Esophagus squamous epithelium (tissue), 5 donors: ENCODE data around the gene LDLRAD2. TPM values are rescaled to one million over a fixed set of nuclear protein-coding genes. Genes with fewer than 3 reads are reported as not detected.

Experiments
- DNase-seq: peaks from one replicate; lab custom pipeline; 2025; lab: John Stamatoyannopoulos, UW
- H3K27ac ChIP-seq, 4 donors: fragments of 200-600 bp; sonication (generic); one replicate each; pipeline ENCODE4 v1.5.1; 2016 to 2019; ENCODE audit warnings: mild to moderate bottlenecking in 1 of 4
- H3K27me3 ChIP-seq, 4 donors: fragments of 200-600 bp; sonication (generic); 1 replicate in 3 of 4; 2 replicates in 1 of 4; pipeline versions ENCODE4 v1.5.1 to v1.6.0; 2017 to 2021; ENCODE audit warnings: antibody characterized with exemption in 1 of 4
- H3K36me3 ChIP-seq, 3 donors: fragments of 200-600 bp; sonication (generic); one replicate each; pipeline ENCODE4 v1.5.1; 2016 to 2019
- H3K4me1 ChIP-seq, 3 donors: fragments of 200-600 bp; sonication (generic); one replicate each; pipeline ENCODE4 v1.5.1; 2017 to 2019
- H3K4me3 ChIP-seq, 4 donors: fragments of 200-600 bp; sonication (generic); 1 replicate in 3 of 4; 2 replicates in 1 of 4; pipeline ENCODE4 v1.5.1; 2016 to 2019; ENCODE audit warnings: mild to moderate bottlenecking in 2 of 4, moderate library complexity in 1 of 4
- H3K9me3 ChIP-seq, 3 donors: fragments of 200-600 bp; sonication (generic); one replicate each; pipeline ENCODE4 v1.5.1; 2016 to 2019
- CTCF ChIP-seq, 6 experiments: fragments of 450-650 bp in 4 of 6; fragments of 200-600 bp in 2 of 6; sonication (generic) in 2 of 6; IDR thresholded peaks; one replicate each; pipeline ENCODE4 v1.5.1; 2016 to 2019; ENCODE audit warnings: antibody characterized with exemption in 6 of 6, mild to moderate bottlenecking in 4 of 6, moderate library complexity in 4 of 6
- POLR2A ChIP-seq, 4 donors: fragments of 450-650 bp; IDR thresholded peaks; one replicate each; pipeline ENCODE4 v1.6.1; 2017; ENCODE audit warnings: antibody characterized with exemption in 4 of 4, mild to moderate bottlenecking in 4 of 4, moderate library complexity in 3 of 4
- WGBS, 2 donors: methylation state at CpG; one replicate each; pipeline ENCODE4 v1.1.5; 2018; 5-methylcytosine and 5-hydroxymethylcytosine counted together
- intact Hi-C: fragments of 100-400 bp; cut with DNase I; formaldehyde crosslinking; loops from one replicate; pipeline ENCODE4 v1.15.0; 2022
- total RNA-seq, 4 donors: library from RNA; depleted of rRNA; stranded (reverse); fragments of >200 nt; gene quantifications; one replicate each; pipeline ENCODE4 v1.1.0, GENCODE V29; 2016
- donor health status: DM: yes; HTN: yes; CAD: no.

The LDLRAD2 gene
- total RNA-seq, 4 donors from 2014 or later: not detected

- WGBS, 2 donors: 92 to 93% methylated on average over 5 to 24 of the region's 33 CpGs
- intact Hi-C loops: no loop called here
Observed at GRCh38 chr1:21845646-21846641, 33.9 kb downstream of the LDLRAD2 start.

GRCh38 chr1:21847223-21848205 is 35.4 kb downstream of the LDLRAD2 start:
- Histone ChIP-seq H3K27ac (no peak overlapping the region), H3K27me3 (no peaks in the 10 kb centered on the region), H3K4me1 (peaks cover 0 to 9% (median 0%) of the 10 kb centered on the region in 3 donors), H3K9me3 (no peaks in the 10 kb centered on the region), H3K36me3 (peaks cover 26 to 100% (median 76%) of the 10 kb centered on the region in 3 donors), H3K4me3 (no peak overlapping the region)
- DNase-seq: no peak
- no peak for TF ChIP-seq CTCF (IDR thresholded peaks at IDR 0.05)
- no peak for TF ChIP-seq POLR2A (IDR thresholded peaks at IDR 0.05)
- intact Hi-C loops: no loop called here
- WGBS, 2 donors: 88 to 92% methylated on average over 14 to 19 of the region's 47 CpGs

More at GRCh38 chr1:21845646-21846641, 33.9 kb downstream of the LDLRAD2 start:
- Histone ChIP-seq H3K36me3 (peaks cover 23 to 100% (median 74%) of the 10 kb centered on the region in 3 donors), H3K27me3 (no peaks in the 10 kb centered on the region), H3K4me1 (peaks cover 0 to 13% (median 0%) of the 10 kb centered on the region in 3 donors), H3K27ac (no peak overlapping the region), H3K4me3 (no peak overlapping the region), H3K9me3 (no peaks in the 10 kb centered on the region)
- TF ChIP-seq CTCF (IDR thresholded peaks at IDR 0.05): no peak
- no peak for TF ChIP-seq POLR2A (IDR thresholded peaks at IDR 0.05)
- DNase-seq: no peak

GRCh38 chr1:21848524-21849174 is 36.6 kb downstream of the LDLRAD2 start:
- intact Hi-C loops: no loop called here
- Histone ChIP-seq H3K36me3 (peaks cover 30 to 100% (median 74%) of the 10 kb centered on the region in 3 donors), H3K4me1 (no peaks in the 10 kb centered on the region), H3K27me3 (no peaks in the 10 kb centered on the region), H3K9me3 (no peaks in the 10 kb centered on the region), H3K27ac (no peak overlapping the region), H3K4me3 (no peak overlapping the region)
- 84 to 93% methylated on average over 8 to 9 of the region's 17 CpGs for WGBS, 2 donors
- no peak for DNase-seq
- no peak for TF ChIP-seq POLR2A (IDR thresholded peaks at IDR 0.05)
- no peak for TF ChIP-seq CTCF (IDR thresholded peaks at IDR 0.05)

- Histone ChIP-seq H3K4me3 (no peak overlapping the region), H3K9me3 (no peaks in the 10 kb centered on the region), H3K27me3 (no peaks in the 10 kb centered on the region), H3K27ac (no peak overlapping the region), H3K36me3 (peaks cover 39 to 100% (median 83%) of the 10 kb centered on the region in 3 donors), H3K4me1 (no peaks in the 10 kb centered on the region)
- DNase-seq: no peak
- intact Hi-C loops: no loop called here
- WGBS, 2 donors: 100% methylated on average over 1 of the region's 30 CpGs; no CpG with 5 or more reads in 1 of the 2 donors
- TF ChIP-seq POLR2A (IDR thresholded peaks at IDR 0.05) (no peak), CTCF (IDR thresholded peaks at IDR 0.05) (no peak)
Observed at GRCh38 chr1:21849909-21850576, 38.0 kb downstream of the LDLRAD2 start.
